GM19238 (cell line): Measurements from ENCODE around the gene PELO.

Experiments
- DNase-seq: peaks from one replicate; pipeline ENCODE4 v3.0.0; 2011; ENCODE audit warnings: low spot score; ENCODE audit not compliant: insufficient read length

The PELO gene

DNA sequence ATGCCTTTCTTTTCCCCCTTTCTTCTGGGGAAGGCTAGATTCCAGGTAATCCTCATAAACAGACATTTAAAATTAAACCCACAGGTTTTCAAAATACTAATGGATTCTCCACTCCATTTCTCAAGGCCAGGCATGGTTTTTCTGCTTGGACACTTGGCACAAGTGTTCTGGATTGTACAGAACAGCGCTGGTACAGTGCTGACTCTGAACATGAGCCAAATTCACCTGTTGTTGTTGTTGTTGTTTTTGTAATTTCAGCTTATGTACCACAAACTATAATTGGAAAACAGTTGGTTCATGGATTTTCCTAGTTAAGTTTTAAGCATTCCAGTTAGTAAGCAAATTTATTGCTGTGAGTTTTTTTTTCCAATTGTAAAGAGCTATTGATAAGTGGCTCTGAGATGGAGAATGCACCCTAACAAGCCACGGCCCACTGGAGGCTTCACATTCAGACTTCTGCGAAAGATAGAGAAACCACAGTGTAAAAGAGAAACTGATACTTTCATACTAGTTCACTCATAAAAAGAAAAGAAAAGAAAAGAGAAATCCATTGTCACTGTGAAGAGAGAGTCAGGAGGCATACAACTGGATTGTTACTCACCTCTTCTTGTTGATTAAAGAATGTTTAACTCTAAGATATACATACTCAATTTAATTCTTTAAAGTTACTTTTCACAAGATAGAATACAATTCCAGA, 16.2 kb upstream of the PELO start:
- no peak for DNase-seq

DNA sequence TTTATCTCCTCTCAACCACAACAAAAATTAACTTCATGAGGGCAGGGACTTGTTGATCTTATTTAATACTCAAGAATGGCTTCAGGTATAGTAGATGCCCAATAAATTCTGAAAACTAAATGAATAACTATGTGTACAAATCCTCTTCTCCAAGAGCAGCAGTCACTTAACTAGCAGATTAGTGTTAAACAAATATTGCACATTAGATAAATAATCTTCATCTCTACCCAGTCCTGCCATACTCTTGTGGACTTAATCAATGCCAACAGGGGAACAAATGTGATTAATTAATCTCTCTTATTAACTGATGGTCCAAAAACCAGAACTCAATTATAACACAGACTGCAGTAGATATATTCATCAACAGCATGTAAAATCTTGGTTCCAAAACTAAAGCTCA, 15.0 kb upstream of the PELO start:
- no peak for DNase-seq

DNA sequence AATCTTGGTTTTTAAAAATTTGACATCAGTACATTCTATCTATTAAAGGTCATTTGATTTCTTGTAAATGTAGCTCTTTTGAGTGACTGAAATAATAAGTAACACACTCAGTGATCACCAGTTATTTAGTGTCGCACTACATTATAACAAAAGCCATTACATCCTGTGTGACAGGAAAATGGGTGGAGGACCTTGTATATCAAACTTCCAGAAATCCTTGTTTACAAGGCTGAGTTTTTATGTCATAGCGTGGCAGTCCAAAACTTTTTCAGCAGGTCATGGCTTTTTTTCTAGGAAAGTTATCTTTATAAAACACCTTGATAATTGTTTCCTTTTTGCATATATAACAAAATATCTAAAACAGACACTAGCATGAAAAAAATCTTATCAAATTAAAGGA, 14.4 kb upstream of the PELO start:
- no peak for DNase-seq

DNA sequence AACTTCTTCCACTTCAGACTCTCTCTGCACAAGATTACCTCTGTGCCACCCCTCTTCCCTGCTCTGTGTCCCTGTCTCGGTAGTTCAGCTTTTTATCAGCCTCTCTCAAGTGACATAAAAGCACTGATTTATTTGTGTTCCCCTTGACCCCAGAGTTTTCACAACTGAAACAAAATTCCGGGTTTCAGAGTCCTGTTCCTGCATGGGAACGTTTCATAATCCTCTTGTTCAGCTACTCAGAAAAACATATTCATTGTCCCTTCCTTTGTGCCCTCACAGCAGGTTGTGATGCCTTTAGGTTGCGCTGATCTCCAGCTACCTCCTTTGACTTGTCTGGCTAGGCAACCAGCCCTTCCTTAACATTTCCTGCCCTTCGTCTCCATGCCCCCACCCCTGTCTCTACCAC, 13.7 kb upstream of the PELO start:
- DNase-seq = no peak

DNA sequence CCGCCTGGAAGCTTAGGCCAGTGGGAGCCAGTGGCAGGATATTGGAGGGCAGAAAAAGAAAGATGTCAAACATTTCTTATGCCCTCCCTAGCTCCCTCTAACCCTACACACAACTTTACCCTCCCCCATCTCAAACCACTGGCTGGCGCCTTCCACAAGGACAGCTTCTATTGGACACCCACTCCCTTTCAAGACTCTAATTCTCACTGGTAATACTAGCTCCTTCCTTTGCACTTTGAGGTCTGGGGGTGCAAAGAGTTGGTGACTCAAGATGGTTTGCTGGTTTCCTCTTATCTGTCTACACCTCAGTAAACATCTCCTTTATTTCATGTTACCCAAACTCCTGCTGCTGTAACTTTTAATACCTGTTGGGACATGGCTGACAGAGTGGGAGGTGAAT, 11.6 kb upstream of the PELO start:
- DNase-seq = no peak

DNA sequence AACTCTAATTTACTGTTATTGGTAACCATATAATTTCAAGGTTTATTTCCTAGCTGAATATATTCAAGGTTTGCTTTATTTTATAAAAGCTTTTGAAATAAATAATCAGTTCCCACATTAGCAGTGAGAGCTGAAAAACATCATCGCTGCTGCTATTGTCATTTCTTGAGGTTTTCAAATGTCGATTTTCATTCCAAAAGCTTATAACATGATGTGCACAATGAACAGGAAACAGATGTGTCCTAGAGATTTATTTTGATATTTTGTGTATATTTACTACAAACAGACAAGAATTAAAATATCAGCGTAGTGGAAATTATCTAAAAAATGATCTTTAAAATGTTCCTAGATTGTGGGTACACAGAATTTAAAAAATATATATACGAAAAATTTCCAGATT, 10.5 kb upstream of the PELO start:
- no peak for DNase-seq

DNA sequence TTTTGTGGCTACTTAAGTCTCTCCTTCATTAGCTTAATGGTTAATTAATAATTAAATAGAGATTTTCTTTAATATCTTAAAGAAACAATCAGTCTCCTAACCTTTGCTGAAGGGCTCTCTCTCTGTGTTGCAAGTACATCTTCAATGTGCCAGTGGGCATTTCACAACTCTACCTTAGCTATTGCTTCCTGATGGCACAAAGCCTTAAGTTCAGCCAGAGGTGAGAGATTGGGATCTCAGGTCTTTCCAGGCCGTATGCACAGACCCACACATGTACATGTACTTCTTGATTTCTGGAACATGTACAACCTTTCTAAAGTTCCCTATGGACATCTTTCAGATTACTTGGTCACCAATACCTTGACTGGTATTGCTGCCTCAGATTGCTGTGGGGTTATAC, 8.9 kb upstream of the PELO start:
- DNase-seq = no peak

DNA sequence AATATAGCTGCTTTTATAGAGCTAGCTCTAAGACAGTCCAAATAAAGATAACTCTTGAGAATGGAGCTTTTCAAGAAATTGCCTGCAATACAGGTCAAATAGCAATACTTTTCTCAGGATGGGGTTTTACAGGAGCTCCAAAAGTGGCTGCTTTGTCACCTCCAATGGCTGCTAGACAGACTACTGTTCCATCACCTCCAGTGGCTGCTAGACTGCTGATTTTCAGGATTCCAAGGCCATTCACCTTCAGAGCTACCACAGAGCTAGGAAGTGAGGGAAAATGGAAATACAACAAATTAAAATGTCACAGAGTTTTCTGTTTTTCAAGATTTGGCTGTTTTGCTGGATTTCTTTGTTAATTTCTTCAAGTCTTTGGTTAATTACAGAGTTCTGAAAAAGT, 8.5 kb upstream of the PELO start:
- DNase-seq = no peak

DNA sequence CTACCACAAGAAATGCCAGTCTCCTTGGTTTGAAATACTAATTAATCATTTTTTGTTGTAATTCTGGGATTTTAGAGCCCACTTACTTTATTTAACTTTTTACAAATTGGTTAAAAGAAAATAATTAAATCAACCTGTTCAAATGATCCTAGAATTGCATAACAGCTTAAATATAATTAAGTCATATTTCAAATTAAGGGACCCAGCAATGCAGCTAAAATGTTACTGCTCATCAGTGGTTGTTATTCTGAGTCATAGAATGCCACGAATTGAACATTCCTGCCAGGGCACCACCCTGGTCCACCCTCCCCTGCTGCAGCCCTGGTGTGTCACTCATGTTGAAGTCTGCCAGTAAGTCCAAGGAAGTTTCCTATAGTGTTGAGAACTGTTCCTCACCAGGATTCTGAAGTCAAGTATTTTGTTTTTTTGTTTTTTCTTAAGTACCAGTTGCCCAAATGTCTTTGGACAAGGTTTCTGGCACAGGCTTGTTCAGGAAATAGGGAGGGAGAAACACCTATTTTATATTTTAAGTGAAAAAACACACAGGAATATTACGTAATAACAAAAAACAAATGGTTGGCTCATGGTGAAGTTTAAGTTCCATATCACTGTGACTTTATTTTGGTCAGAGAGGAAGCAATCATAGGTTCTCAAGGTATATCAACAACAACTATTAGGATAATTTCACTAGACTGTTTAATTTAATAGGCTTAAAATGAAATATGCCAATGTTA, 4.3 kb upstream of the PELO start:
- no peak for DNase-seq

DNA sequence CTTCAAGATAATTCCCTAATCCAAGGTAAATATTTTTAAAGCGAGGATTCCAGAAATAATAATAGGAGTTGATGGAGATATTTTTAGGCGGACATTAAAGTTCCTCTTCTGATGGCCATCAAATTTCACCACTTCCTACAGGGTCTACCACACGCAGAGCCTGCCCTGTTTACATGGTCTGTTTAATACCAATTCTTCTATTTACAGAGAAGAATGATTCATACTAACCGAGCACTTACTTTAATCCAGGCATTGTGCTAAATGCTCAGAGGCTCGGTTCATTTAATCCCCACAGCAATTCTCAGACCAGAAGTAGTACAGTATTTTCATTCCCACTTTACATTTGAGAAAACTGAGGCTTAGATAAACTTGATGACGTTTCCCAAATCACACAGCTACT, 3.0 kb upstream of the PELO start:
- no peak for DNase-seq

DNA sequence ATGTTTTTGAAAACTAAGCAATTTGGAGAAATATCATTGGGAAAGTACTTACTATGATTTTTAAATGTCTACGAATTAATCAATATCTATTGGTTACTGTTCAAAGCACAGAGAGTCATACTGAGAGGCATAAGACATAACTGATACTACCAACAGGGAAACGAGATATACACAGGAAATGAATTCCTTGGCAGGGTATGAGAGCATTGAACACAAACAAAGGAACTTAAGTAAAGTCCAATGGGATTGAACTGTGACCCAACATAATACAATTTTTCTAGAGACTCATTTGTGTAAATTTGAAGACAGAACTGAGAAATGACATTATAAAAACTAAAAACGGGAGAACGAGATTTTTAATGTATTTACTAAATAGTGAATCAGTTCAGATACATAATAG, 1.3 kb upstream of the PELO start:
- DNase-seq = no peak

DNA sequence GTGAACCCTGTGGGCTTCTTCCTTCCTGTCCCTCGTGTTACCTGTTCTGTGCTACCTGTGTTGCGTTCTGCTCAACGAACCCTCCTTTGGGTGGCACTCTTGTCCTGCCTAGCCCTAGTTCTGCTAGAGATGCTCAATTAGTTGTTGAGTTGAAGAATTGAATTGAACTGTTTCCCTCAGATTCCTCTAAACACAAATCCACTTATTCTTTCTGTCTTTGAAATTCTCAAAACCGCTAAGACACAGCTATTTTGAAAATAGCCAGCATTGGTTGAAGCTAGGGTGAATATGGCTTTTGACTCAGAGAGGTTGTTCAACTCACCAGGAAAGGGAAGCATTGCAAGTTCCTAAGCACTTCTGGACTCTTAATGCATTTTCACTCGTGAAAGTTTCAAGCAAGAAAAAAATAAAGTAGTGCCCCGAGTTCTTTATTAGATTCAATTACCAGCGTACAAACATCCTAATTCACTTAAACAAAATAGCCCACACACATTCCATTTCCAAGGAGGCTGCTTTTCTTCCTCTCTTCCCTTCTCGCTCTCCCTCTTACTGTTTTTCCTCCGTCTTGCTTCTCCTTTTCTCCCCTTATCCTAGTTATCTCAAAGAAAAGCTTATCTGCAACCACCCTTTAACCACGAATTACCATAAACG, 642 bp upstream of the PELO start:
- DNase-seq = no peak

DNA sequence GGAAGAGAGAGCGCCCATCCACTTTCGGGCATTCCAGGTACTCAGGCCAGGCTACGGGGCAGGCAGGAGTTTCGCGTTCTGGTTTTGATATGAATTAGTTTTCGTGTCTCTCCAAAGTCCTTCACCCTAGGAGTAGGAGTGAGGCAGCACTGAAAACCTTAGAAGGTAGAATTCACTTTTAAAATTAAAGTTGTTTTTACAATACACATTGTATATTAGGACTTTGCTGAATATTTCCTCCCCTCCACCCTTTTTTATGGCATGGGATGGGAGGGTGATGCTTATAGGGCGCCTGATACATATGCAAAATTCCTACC, 747 bp downstream of the PELO start:
- no peak for DNase-seq

DNA sequence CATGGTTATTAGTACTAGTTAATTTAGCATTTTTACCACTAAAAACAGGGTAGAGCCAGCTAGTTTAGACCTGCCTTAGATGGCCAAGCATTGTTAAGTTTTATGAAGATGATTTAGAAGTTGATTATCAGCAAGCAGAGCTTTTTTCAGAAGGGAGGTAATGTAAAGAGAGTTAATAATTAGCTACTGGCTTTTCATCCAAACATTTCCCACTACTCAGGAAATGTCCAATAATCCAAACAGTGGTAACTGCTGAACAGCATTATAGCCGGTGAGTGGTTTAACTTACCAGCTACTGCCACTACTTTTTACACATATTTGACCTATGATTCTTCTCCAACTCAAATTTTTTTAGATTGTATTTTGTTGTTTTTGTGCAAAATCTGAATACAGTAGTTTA, 1.7 kb downstream of the PELO start:
- no peak for DNase-seq

DNA sequence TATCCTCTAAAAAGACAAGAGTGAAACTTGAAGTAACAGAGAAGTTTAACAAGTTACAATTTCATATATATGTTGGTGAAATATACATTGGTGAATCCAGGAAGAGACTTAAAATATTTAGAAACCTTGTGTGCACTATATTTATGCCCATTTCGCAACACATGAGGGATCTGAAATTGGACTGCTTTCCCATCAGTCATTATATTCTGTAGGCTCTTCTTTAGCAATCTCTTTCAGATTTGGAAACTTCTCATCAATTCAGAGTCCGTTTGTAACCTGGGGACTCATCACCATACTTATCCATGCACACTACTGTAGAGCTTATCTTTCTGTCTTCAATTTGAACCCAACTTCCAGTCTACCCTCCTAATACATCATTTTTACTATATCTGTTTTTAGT, 2.1 kb downstream of the PELO start:
- no peak for DNase-seq

DNA sequence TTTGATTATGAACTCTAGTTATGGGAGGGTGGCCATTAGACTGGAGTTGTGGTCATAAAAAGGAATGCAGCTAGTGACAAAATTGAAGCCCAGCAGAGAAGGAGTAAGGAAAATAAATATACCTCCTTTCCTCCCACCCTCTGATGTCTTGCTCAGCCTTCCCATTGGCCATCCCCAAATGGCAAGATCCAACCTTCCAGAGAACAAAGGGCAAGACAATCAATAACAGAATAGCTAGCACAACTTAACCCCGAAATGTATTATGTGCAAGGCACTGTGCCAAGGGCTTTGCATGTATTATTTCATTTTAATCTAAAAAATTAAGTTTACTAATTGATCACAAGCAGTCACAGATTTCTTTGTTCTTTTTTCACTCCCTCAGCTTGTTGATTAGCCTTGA, 3.6 kb downstream of the PELO start:
- no peak for DNase-seq

DNA sequence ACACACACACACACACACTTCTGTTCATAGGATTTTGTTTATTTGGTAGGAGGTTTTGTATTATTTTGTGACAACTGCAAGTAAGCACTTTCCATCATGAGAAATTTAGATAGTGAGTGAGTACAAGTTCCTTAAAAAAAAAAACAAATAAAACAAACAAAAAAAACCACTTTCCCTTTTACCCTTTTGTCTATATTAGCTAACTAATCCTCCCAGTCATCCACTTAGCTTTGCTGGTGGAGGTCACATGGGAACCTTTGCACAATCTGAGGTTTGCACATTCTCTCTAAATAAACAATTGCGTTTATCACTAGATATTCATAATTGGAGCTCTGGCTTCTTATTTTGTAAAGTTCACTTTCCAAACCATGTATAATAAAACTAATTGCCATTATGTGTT, 6.8 kb downstream of the PELO start:
- no peak for DNase-seq

DNA sequence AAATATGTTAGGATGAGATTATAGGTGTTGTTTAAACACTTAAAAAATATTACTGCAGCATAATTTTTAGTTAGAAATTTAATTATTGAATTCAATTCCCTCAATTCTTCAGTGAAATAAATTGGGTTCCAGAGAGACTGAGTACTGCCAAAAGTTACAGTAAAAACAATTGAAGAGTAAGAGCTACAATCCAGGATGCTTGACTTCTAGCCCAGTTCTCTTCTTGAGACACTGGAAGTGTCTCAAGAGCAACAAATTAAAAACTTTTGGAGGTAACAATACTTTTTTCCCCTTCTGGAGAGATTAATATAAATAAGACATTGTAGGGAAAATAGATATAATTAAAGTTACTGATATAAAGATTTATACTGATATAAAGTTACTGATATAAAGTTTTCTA, 8.3 kb downstream of the PELO start:
- DNase-seq = no peak

DNA sequence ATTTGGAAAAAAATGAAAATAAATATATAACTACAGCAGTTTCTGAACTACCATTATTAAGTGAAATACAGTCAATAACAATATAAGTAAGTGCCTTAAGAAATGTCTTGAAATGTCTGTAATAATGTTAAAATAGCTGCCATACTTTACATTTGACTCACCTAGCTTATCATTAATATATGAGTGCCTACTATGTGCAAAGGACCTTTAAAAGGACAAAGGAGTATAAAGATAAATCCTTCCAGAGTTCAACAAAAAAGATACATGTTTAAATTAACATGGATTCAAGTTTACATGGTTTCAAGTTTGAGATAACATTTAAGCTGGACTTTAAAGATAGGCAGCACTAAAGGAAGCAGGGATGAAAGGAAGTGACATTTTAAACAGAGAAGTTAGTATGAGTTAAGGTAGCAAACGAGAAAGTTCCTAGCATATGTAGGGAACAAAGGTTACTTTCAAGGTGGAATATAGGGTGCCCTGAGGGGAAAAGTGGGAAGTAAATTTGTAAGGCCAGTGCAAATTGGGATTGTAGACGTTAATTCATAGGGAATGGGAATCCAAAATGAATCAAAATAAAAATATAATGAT, 8.9 kb downstream of the PELO start:
- DNase-seq = no peak

DNA sequence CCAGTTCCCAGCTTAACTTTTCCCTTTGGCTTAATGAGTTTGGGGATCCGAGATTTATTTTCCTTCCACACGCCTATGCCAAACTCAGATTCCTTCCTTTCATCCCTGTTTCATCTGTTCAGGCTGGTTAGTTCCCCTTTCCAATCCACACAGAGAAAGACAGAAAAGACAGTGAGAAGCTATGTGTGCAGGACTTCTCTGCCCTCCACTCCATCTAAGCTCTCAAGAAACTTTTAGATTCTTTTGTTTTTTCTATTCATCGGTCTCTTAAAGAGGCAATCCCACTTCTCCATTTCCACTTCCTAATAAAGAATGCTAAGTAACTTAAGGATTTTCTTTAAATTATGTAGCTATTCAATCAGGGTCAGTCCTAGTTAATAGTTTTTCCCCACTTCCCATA, 11.2 kb downstream of the PELO start:
- DNase-seq = no peak

DNA sequence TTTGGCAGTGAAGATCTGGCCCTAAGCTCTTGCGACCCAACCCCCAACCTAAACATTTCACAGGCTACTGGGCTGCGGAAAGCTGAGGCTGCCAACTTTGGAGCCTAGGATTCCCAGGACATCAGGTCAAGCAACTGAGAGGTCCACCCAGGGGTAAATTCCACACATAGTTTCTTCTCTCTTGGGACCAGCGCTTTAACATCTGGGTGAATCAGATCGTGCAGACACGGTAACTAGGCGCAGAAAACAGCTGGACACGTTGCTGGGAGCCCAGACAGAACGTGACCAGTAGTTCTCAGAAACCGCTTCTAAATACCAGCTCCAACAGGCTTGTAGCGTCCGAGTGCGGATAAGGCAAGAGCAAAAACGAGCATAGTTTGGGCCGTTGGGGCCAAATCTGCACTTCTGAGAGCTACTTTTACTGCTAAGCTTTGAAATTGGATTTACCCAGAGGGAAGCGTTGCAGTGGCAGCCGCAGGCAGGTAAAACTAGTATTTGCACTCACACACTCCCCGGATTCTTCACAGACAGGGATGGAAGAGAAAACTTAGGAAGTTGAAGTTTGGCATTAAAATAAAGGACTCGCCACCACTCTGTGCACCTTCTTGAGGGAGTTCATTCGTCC, 11.8 kb downstream of the PELO start:
- no peak for DNase-seq

DNA sequence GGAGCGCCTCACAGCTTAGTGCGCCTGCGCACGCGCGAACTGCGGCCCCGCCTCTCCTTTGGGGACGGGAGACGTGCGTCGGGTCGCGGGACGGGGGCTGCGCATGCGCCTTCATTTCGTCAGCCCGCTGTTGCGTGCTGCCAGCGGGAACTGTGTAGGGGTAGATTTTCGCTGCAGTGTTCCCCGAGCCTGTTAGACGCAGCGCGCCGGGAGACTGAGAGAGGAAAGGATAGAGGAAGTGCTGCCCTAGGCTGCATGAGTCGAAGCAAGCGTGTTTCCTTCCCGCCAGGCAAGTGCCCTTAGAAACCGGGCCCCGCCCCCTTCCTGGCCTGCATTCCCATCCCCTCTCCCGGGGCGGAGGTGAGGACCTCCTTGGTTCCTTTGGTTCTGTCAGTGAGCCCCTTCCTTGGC, 12.3 kb downstream of the PELO start:
- DNase-seq = peak; percentile 65
